ENCODE results near the gene SGCA.

DNA sequence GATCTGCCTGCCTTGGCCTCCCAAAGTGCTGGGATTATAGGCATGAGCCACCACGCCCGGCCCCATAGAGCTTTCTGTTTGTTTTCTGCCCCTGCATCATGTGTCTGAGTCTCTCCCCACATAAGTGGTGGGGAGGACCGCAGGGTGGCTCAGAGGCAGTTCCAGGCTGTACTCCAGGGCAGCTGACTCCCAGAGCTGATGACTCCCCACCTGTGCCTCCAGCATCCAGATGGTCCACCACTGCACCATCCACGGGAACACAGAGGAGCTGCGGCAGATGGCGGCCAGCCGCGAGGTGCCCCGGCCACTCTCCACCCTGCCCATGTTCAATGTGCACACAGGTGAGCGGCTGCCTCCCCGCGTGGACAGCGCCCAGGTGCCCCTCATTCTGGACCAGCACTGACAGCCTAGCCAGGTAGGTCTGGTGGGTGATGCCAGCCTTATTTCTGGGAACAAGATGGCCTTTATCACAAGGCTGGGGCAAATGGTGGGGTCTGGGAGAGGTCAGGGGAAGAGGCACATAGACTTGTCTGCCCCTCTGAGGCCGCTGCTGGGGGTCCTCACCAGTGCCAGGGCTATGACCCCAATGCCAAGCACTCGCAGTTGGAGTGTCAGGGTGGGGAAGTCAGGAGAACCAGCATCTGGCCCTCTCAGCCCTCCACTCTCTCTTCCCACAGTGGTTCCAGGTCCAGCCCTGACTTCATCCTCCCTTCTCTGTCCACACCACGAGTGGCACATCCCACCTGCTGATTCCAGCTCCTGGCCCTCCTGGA is 9.4 kb downstream of the SGCA start:
- no peak for TF ChIP-seq CHD2 (IDR thresholded peaks at IDR 0.05; ENCODE audit: low read depth, low read length)
- no peak for TF ChIP-seq SRSF7 (optimal IDR thresholded peaks at IDR 0.05; ENCODE audit: low read depth, low read length)
- no peak for TF ChIP-seq PRPF4 (IDR thresholded peaks at IDR 0.05; ENCODE audit: insufficient read depth, low read depth, low read length, poor library complexity, severe bottlenecking)
- no peak for TF ChIP-seq MAFK (IDR thresholded peaks at IDR 0.05; ENCODE audit: low read length)
- TF ChIP-seq ZNF764 (CRISPR knock-in tag; IDR thresholded peaks at IDR 0.05; ENCODE audit: low read depth): no peak
- TF ChIP-seq, protein P1, sequence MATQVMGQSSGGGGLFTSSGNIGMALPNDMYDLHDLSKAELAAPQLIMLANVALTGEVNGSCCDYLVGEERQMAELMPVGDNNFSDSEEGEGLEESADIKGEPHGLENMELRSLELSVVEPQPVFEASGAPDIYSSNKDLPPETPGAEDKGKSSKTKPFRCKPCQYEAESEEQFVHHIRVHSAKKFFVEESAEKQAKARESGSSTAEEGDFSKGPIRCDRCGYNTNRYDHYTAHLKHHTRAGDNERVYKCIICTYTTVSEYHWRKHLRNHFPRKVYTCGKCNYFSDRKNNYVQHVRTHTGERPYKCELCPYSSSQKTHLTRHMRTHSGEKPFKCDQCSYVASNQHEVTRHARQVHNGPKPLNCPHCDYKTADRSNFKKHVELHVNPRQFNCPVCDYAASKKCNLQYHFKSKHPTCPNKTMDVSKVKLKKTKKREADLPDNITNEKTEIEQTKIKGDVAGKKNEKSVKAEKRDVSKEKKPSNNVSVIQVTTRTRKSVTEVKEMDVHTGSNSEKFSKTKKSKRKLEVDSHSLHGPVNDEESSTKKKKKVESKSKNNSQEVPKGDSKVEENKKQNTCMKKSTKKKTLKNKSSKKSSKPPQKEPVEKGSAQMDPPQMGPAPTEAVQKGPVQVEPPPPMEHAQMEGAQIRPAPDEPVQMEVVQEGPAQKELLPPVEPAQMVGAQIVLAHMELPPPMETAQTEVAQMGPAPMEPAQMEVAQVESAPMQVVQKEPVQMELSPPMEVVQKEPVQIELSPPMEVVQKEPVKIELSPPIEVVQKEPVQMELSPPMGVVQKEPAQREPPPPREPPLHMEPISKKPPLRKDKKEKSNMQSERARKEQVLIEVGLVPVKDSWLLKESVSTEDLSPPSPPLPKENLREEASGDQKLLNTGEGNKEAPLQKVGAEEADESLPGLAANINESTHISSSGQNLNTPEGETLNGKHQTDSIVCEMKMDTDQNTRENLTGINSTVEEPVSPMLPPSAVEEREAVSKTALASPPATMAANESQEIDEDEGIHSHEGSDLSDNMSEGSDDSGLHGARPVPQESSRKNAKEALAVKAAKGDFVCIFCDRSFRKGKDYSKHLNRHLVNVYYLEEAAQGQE (IDR thresholded peaks at IDR 0.05; ENCODE audit: borderline replicate concordance): no peak
- TF ChIP-seq, protein P1 (CRISPR knock-in tag; IDR thresholded peaks at IDR 0.05; ENCODE audit: low read depth): no peak
- no peak for TF ChIP-seq SAFB (IDR thresholded peaks at IDR 0.05; ENCODE audit: borderline replicate concordance, low read depth, low read length)
- TF ChIP-seq ZFP36 (IDR thresholded peaks at IDR 0.05; ENCODE audit: low read depth, low read length, partially characterized antibody): no peak
- TF ChIP-seq, protein P2, sequence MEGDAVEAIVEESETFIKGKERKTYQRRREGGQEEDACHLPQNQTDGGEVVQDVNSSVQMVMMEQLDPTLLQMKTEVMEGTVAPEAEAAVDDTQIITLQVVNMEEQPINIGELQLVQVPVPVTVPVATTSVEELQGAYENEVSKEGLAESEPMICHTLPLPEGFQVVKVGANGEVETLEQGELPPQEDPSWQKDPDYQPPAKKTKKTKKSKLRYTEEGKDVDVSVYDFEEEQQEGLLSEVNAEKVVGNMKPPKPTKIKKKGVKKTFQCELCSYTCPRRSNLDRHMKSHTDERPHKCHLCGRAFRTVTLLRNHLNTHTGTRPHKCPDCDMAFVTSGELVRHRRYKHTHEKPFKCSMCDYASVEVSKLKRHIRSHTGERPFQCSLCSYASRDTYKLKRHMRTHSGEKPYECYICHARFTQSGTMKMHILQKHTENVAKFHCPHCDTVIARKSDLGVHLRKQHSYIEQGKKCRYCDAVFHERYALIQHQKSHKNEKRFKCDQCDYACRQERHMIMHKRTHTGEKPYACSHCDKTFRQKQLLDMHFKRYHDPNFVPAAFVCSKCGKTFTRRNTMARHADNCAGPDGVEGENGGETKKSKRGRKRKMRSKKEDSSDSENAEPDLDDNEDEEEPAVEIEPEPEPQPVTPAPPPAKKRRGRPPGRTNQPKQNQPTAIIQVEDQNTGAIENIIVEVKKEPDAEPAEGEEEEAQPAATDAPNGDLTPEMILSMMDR (IDR thresholded peaks at IDR 0.05 in 2 of 3, conservative IDR thresholded peaks at IDR 0.05 in 1 of 3; ENCODE audit: insufficient read depth in 2 of 3, low read depth in 1 of 3, low read length in 3 of 3): no peak
- TF ChIP-seq ZNF217 (CRISPR knock-in tag; IDR thresholded peaks at IDR 0.05): no peak
- no peak for TF ChIP-seq SMAD3 (CRISPR knock-in tag; conservative IDR thresholded peaks at IDR 0.05)
- no peak for TF ChIP-seq MAX (CRISPR knock-in tag; IDR thresholded peaks at IDR 0.05)
- TF ChIP-seq ZNF644 (tag; IDR thresholded peaks at IDR 0.05; ENCODE audit: low read depth): no peak
- TF ChIP-seq KDM1A (IDR thresholded peaks at IDR 0.05): no peak
